Peyer's patch (tissue), 4 donors: ENCODE measurements around the gene ZFYVE9. TPM values are rescaled to one million over a fixed set of nuclear protein-coding genes. Genes with fewer than 3 reads are reported as not detected.

Experiments
- DNase-seq, 3 donors: peaks; one replicate each; pipeline ENCODE4 v3.0.0-alpha.2; 2017 to 2019
- H3K27ac ChIP-seq, 4 donors: fragments of 200-600 bp; sonication (generic); one replicate each; pipeline ENCODE4 v1.5.1; 2016 to 2019
- H3K27me3 ChIP-seq, 2 donors: fragments of 200-600 bp; sonication (generic); one replicate each; pipeline ENCODE4 v1.5.1; 2019
- H3K36me3 ChIP-seq, 3 donors: fragments of 200-600 bp; sonication (generic); one replicate each; pipeline ENCODE4 v1.5.1; 2016 to 2019
- H3K4me1 ChIP-seq, 4 donors: fragments of 200-600 bp; sonication (generic); one replicate each; pipeline ENCODE4 v1.5.1; 2016 to 2019
- H3K4me3 ChIP-seq, 4 donors: fragments of 200-600 bp; sonication (generic); 1 replicate in 3 of 4; 2 replicates in 1 of 4; pipeline ENCODE4 v1.5.1; 2016 to 2019; ENCODE audit warnings: mild to moderate bottlenecking in 1 of 4
- H3K9me3 ChIP-seq, 4 donors: fragments of 200-600 bp; sonication (generic); one replicate each; pipeline ENCODE4 v1.5.1; 2016 to 2019; ENCODE audit warnings: mild to moderate bottlenecking in 1 of 4
- CTCF ChIP-seq, 6 experiments: fragments of 450-650 bp in 4 of 6; fragments of 200-600 bp in 2 of 6; sonication (generic) in 1 of 6; IDR thresholded peaks; one replicate each; pipeline ENCODE4 v1.5.1; 2017 to 2019; ENCODE audit warnings: antibody characterized with exemption in 6 of 6, mild to moderate bottlenecking in 3 of 6, moderate library complexity in 1 of 6
- POLR2A ChIP-seq, 2 donors: fragments of 450-650 bp; IDR thresholded peaks; one replicate each; pipeline ENCODE4 v1.5.1; 2017; ENCODE audit warnings: antibody characterized with exemption in 2 of 2, mild to moderate bottlenecking in 2 of 2, moderate library complexity in 2 of 2
- total RNA-seq, 4 donors: library from RNA; depleted of rRNA; stranded (reverse); fragments of >200 nt; gene quantifications; one replicate each; pipeline ENCODE4 v1.1.0, GENCODE V29; 2016

The ZFYVE9 gene
- total RNA-seq, 4 donors from 2014 or later: 21.6 to 36.3 (median 25.4) TPM

GRCh38 chr1:52156460-52156859 is 14.6 kb downstream of the ZFYVE9 start:
- Histone ChIP-seq H3K9me3 (no peaks in the 10 kb centered on the region), H3K27ac (no peak overlapping the region), H3K4me3 (no peak overlapping the region), H3K4me1 (peaks cover 0 to 11% (median 0%) of the 10 kb centered on the region in 4 donors), H3K36me3 (no peaks in the 10 kb centered on the region), H3K27me3 (no peaks in the 10 kb centered on the region)
- no peak for DNase-seq
- no peak for TF ChIP-seq CTCF (IDR thresholded peaks at IDR 0.05)
- TF ChIP-seq POLR2A (IDR thresholded peaks at IDR 0.05): no peak

GRCh38 chr1:52157582-52157981 is 15.7 kb downstream of the ZFYVE9 start:
- Histone ChIP-seq H3K9me3 (no peaks in the 10 kb centered on the region), H3K4me3 (no peak overlapping the region), H3K4me1 (peaks cover 0 to 11% (median 0%) of the 10 kb centered on the region in 4 donors), H3K36me3 (no peaks in the 10 kb centered on the region), H3K27me3 (no peaks in the 10 kb centered on the region), H3K27ac (no peak overlapping the region)
- DNase-seq: no peak
- TF ChIP-seq CTCF (IDR thresholded peaks at IDR 0.05): no peak
- no peak for TF ChIP-seq POLR2A (IDR thresholded peaks at IDR 0.05)

- Histone ChIP-seq H3K27me3 (no peaks in the 10 kb centered on the region), H3K4me3 (no peak overlapping the region), H3K4me1 (peaks cover 0 to 11% (median 0%) of the 10 kb centered on the region in 4 donors), H3K36me3 (no peaks in the 10 kb centered on the region), H3K27ac (no peak overlapping the region), H3K9me3 (no peaks in the 10 kb centered on the region)
- TF ChIP-seq CTCF (IDR thresholded peaks at IDR 0.05) (no peak), POLR2A (IDR thresholded peaks at IDR 0.05) (no peak)
- no peak for DNase-seq
Measured at GRCh38 chr1:52158218-52158617, 16.3 kb downstream of the ZFYVE9 start.

GRCh38 chr1:52159033-52159789 is 17.3 kb downstream of the ZFYVE9 start:
- Histone ChIP-seq H3K9me3 (no peaks in the 10 kb centered on the region), H3K4me1 (peaks cover 0 to 11% (median 0%) of the 10 kb centered on the region in 4 donors), H3K36me3 (no peaks in the 10 kb centered on the region), H3K4me3 (no peak overlapping the region), H3K27ac (no peak overlapping the region), H3K27me3 (no peaks in the 10 kb centered on the region)
- TF ChIP-seq POLR2A (IDR thresholded peaks at IDR 0.05) (no peak), CTCF (IDR thresholded peaks at IDR 0.05) (no peak)
- DNase-seq: peak in 1 of 3 donors; percentile 51

- peaks cover 0 to 2% (median 0%) of the 10 kb centered on the region in 4 donors for H3K4me1 ChIP-seq
- H3K9me3 ChIP-seq: no peaks in the 10 kb centered on the region
- no peak for TF ChIP-seq POLR2A (IDR thresholded peaks at IDR 0.05)
- no peak for TF ChIP-seq CTCF (IDR thresholded peaks at IDR 0.05)
- H3K36me3 ChIP-seq: no peaks in the 10 kb centered on the region
- no peak overlapping the region for H3K27ac ChIP-seq
- no peak overlapping the region for H3K4me3 ChIP-seq
- DNase-seq: no peak
- no peaks in the 10 kb centered on the region for H3K27me3 ChIP-seq
Measured at GRCh38 chr1:52162947-52163346, 21.1 kb downstream of the ZFYVE9 start.
